HepG2 (cell line): Measurements from ENCODE around the gene WNT7A. TPM values are rescaled to one million over a fixed set of nuclear protein-coding genes. Genes with fewer than 3 reads are reported as not detected.

ENCODE experiments used
- ATAC-seq: fragments of 200-7000 bp; cut with Tn5 transposase; 3 replicates; pipeline ENCODE4 v1.9.1; 2020; ENCODE audit warnings: mild to moderate bottlenecking, moderate library complexity
- BruUV-seq: library from RNA; stranded (reverse); fragments of 400-500 nt; replicated peaks from 2 replicates; lab custom pipeline; 2021; lab: Mats Ljungman, UMichigan
- CTCF ChIA-PET: fragments of 300-600 bp; formaldehyde crosslinking; extraction: SDS; loops from one replicate; lab custom pipeline; 2021; ENCODE audit warnings: low total read pairs, inconsistent platforms, low intra/inter-chr PET ratio; lab: Yijun Ruan, JAX
- POLR2A ChIA-PET: fragments of 350-600 bp; sonication (Branson Sonifier 250); formaldehyde crosslinking; loops from one replicate; lab custom pipeline; 2020; ENCODE audit warnings: antibody characterized with exemption, inconsistent platforms; lab: Yijun Ruan, JAX
- DNase-seq: peaks from one replicate; pipeline ENCODE4 v3.0.0-alpha.2; 2015; ENCODE audit warnings: low spot score
- FAIRE-seq: peaks from 3 replicates; lab custom pipeline; 2011; peaks lifted over from hg19 to GRCh38; lab: Jason Lieb, UNC
- H2AFZ ChIP-seq: one replicate; pipeline ENCODE4 v1.6.1; 2011; ENCODE audit warnings: low read length, inconsistent platforms
- H3K27ac ChIP-seq: fragments of 300-600 bp; 3 replicates; pipeline ENCODE4 v1.8.0; 2011; ENCODE audit warnings: mixed run types, mild to moderate bottlenecking, mixed read lengths, low read length, inconsistent platforms; ENCODE audit not compliant: insufficient read depth; ENCODE audit errors: extremely low read length
- H3K27me3 ChIP-seq, 2 experiments: fragments of 200-600 bp in 1 of 2; 2 replicates in 1 of 2; 3 replicates in 1 of 2; pipeline versions ENCODE4 v1.6.0 to v1.8.0; 2011; ENCODE audit warnings: low read length in 2 of 2, mild to moderate bottlenecking in 2 of 2, moderate library complexity in 2 of 2, inconsistent platforms in 1 of 2; ENCODE audit not compliant: insufficient read depth in 2 of 2, control insufficient read depth in 1 of 2
- H3K36me3 ChIP-seq, 2 experiments: fragments of 200-600 bp in 1 of 2; replicated peaks in 1 of 2; 2 replicates in 1 of 2; 3 replicates in 1 of 2; pipeline versions ENCODE4 v1.5.1 to v1.8.0; 2011; ENCODE audit warnings: low read length in 2 of 2, inconsistent platforms in 1 of 2; ENCODE audit not compliant: insufficient read depth in 2 of 2, control insufficient read depth in 1 of 2
- H3K4me1 ChIP-seq: 2 replicates; pipeline ENCODE4 v1.5.1; 2012; ENCODE audit warnings: low read length, inconsistent platforms; ENCODE audit not compliant: insufficient read depth
- H3K4me2 ChIP-seq: 2 replicates; pipeline ENCODE4 v1.6.0; 2011; ENCODE audit warnings: low read depth, low read length, inconsistent platforms
- H3K4me3 ChIP-seq, 3 experiments: fragments of 200-600 bp in 1 of 3; sonication (generic), shearing (Covaris generic) in 1 of 3; replicated peaks in 1 of 3; 2 replicates each; pipeline ENCODE4 v1.5.1; 2011 to 2016; ENCODE audit warnings: low read length in 3 of 3, inconsistent platforms in 2 of 3, low read depth in 2 of 3, mild to moderate bottlenecking in 2 of 3, control low read depth in 1 of 3, mixed read lengths in 1 of 3; ENCODE audit not compliant: insufficient read depth in 1 of 3
- H3K79me2 ChIP-seq: one replicate; pipeline ENCODE4 v1.6.1; 2011; ENCODE audit warnings: low read length, inconsistent platforms; ENCODE audit not compliant: insufficient read depth
- H3K9ac ChIP-seq: 2 replicates; pipeline ENCODE4 v1.6.0; 2011; ENCODE audit warnings: mild to moderate bottlenecking, low read depth, low read length, inconsistent platforms; ENCODE audit not compliant: insufficient read depth
- H3K9me3 ChIP-seq: 2 replicates; pipeline ENCODE4 v1.5.1; 2012; ENCODE audit warnings: mild to moderate bottlenecking, low read length
- H4K20me1 ChIP-seq: 2 replicates; pipeline ENCODE4 v1.6.0; 2011; ENCODE audit warnings: inconsistent platforms, mild to moderate bottlenecking, low read length, moderate library complexity; ENCODE audit not compliant: insufficient read depth
- ETV6 ChIP-seq: sonication (generic); formaldehyde crosslinking; conservative IDR thresholded peaks from 2 replicates; pipeline ENCODE4 v1.4.0; 2020; ENCODE audit warnings: missing genetic modification reagents
- THAP8 ChIP-seq: sonication (generic); formaldehyde crosslinking; IDR thresholded peaks from 2 replicates; pipeline ENCODE4 v1.5.1; 2020; ENCODE audit warnings: missing genetic modification reagents, mild to moderate bottlenecking, borderline replicate concordance
- ZNF30 ChIP-seq: sonication (generic); formaldehyde crosslinking; IDR thresholded peaks from 2 replicates; pipeline ENCODE4 v1.5.0; 2020; ENCODE audit warnings: mild to moderate bottlenecking, missing genetic modification reagents
- ZNF567 ChIP-seq: sonication (generic); formaldehyde crosslinking; IDR thresholded peaks from 2 replicates; pipeline ENCODE4 v1.8.1; 2023; ENCODE audit warnings: mild to moderate bottlenecking, missing genetic modification reagents, borderline replicate concordance
- ZNF598 ChIP-seq: sonication (generic); formaldehyde crosslinking; IDR thresholded peaks from 2 replicates; pipeline ENCODE4 v1.5.1; 2020; ENCODE audit warnings: mild to moderate bottlenecking, missing genetic modification reagents, borderline replicate concordance
- ZNF629 ChIP-seq: sonication (generic); formaldehyde crosslinking; conservative IDR thresholded peaks from 2 replicates; pipeline ENCODE4 v1.5.0; 2020; ENCODE audit warnings: missing genetic modification reagents
- ZSCAN30 ChIP-seq: sonication (generic); formaldehyde crosslinking; IDR thresholded peaks from 2 replicates; pipeline ENCODE4 v1.5.0; 2020; ENCODE audit warnings: mild to moderate bottlenecking, missing genetic modification reagents
- WGBS: methylation state at CpG from one replicate; pipeline ENCODE4 v1.1.6; 2017; ENCODE audit warnings: low lambda C conversion rate; 5-methylcytosine and 5-hydroxymethylcytosine counted together
- in situ Hi-C: cut with HindIII; loops from 2 replicates; pipeline ENCODE4 v1.10.0; 2017; ENCODE audit warnings: low pct_unique_long_range_greater_than_20kb; ENCODE audit not compliant: extremely low pct_ligation_motif_present
- intact Hi-C: fragments of 100-400 bp; cut with micrococcal nuclease; formaldehyde crosslinking; loops from one replicate; pipeline ENCODE4 v1.10.0; 2022; ENCODE audit not compliant: unreplicated experiment
- polyA plus RNA-seq, 8 experiments: library from polyadenylated mRNA; depleted of rRNA in 3 of 8; stranded (reverse) in 7 of 8; unstranded in 1 of 8; fragments of >200 nt; fragmentation: Illumina TruSeq in 4 of 8; extraction: Trizol in 4 of 8; gene quantifications; 2 replicates each; pipeline versions ENCODE4 v1.2.1 to v1.2.3, GENCODE V29; 2011 to 2016; ENCODE audit warnings: low read depth in 4 of 8, missing spikeins in 1 of 8, mixed read lengths in 1 of 8; ENCODE audit not compliant: insufficient read depth in 1 of 8
- total RNA-seq, 5 experiments: library from RNA; depleted of rRNA; stranded (reverse); fragments of >200 nt; fragmentation: Illumina TruSeq; extraction: Trizol; gene quantifications; 2 replicates each; pipeline ENCODE4 v1.2.3, GENCODE V29; 2016; ENCODE audit warnings: low read depth in 1 of 5
- TF ChIP-seq, protein P1 (sequence below): IDR thresholded peaks from 2 replicates; pipeline ENCODE4 v1.4.0; 2020; ENCODE audit warnings: mild to moderate bottlenecking, missing genetic modification reagents
- TF ChIP-seq, protein P2 (sequence below): sonication (generic); formaldehyde crosslinking; IDR thresholded peaks from 2 replicates; pipeline ENCODE4 v1.5.0; 2020; ENCODE audit warnings: missing genetic modification reagents, mild to moderate bottlenecking, borderline replicate concordance
- TF ChIP-seq, protein P3 (sequence below): sonication (generic); formaldehyde crosslinking; IDR thresholded peaks from 2 replicates; pipeline ENCODE4 v1.4.0; 2020; ENCODE audit warnings: low read depth, mild to moderate bottlenecking, missing genetic modification reagents

WNT7A gene
- total and polyA plus RNA-seq, 2 of the 13 experiments (the other 11 are each of a cell fraction or from before 2014, with no cell fraction given): not detected

- 0% methylated on average over 3 of the region's 4 CpGs for WGBS
- Histone ChIP-seq H4K20me1 (no peaks in the 10 kb centered on the region), H3K79me2 (no peaks in the 10 kb centered on the region), H3K27ac (no peak overlapping the region), H3K4me3 (no peak overlapping the region), H3K9ac (no peak overlapping the region), H3K4me1 (no peaks in the 10 kb centered on the region), H3K4me2 (no peak overlapping the region), H3K36me3 (no peaks in the 10 kb centered on the region), H3K9me3 (no peaks in the 10 kb centered on the region), H3K27me3 (peaks cover under 1 to 1% of the 10 kb centered on the region in 2 experiments; a peak in 1 of 5 replicates), H2AFZ (no peak overlapping the region)
- CTCF ChIA-PET: no interaction called here
- ATAC-seq (no peak), DNase-seq (no peak), FAIRE-seq (no peak)
- no TSS peak for BruUV-seq
- TF ChIP-seq ZNF30 (CRISPR knock-in tag): no peak
- TF ChIP-seq, protein P1, sequence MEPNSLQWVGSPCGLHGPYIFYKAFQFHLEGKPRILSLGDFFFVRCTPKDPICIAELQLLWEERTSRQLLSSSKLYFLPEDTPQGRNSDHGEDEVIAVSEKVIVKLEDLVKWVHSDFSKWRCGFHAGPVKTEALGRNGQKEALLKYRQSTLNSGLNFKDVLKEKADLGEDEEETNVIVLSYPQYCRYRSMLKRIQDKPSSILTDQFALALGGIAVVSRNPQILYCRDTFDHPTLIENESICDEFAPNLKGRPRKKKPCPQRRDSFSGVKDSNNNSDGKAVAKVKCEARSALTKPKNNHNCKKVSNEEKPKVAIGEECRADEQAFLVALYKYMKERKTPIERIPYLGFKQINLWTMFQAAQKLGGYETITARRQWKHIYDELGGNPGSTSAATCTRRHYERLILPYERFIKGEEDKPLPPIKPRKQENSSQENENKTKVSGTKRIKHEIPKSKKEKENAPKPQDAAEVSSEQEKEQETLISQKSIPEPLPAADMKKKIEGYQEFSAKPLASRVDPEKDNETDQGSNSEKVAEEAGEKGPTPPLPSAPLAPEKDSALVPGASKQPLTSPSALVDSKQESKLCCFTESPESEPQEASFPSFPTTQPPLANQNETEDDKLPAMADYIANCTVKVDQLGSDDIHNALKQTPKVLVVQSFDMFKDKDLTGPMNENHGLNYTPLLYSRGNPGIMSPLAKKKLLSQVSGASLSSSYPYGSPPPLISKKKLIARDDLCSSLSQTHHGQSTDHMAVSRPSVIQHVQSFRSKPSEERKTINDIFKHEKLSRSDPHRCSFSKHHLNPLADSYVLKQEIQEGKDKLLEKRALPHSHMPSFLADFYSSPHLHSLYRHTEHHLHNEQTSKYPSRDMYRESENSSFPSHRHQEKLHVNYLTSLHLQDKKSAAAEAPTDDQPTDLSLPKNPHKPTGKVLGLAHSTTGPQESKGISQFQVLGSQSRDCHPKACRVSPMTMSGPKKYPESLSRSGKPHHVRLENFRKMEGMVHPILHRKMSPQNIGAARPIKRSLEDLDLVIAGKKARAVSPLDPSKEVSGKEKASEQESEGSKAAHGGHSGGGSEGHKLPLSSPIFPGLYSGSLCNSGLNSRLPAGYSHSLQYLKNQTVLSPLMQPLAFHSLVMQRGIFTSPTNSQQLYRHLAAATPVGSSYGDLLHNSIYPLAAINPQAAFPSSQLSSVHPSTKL: no peak
- no peak for TF ChIP-seq ZNF598 (CRISPR knock-in tag)
- TF ChIP-seq, protein P2, sequence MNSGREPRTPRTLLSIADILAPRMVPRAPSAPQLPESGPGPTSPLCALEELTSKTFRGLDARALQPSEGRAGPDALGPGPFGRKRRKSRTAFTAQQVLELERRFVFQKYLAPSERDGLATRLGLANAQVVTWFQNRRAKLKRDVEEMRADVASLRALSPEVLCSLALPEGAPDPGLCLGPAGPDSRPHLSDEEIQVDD (CRISPR knock-in tag): no peak
- no peak for TF ChIP-seq ZSCAN30 (CRISPR knock-in tag)
- no peak for TF ChIP-seq ZNF567 (CRISPR knock-in tag)
- TF ChIP-seq THAP8: no peak
- TF ChIP-seq, protein P3, sequence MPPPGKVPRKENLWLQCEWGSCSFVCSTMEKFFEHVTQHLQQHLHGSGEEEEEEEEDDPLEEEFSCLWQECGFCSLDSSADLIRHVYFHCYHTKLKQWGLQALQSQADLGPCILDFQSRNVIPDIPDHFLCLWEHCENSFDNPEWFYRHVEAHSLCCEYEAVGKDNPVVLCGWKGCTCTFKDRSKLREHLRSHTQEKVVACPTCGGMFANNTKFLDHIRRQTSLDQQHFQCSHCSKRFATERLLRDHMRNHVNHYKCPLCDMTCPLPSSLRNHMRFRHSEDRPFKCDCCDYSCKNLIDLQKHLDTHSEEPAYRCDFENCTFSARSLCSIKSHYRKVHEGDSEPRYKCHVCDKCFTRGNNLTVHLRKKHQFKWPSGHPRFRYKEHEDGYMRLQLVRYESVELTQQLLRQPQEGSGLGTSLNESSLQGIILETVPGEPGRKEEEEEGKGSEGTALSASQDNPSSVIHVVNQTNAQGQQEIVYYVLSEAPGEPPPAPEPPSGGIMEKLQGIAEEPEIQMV: no peak
- no peak for TF ChIP-seq ETV6
- no peak for TF ChIP-seq ZNF629 (CRISPR knock-in tag)
- POLR2A ChIA-PET: no interaction called here
- in situ Hi-C loops: no loop called here
- intact Hi-C loops: no loop called here
Observed at GRCh38 chr3:13886593-13887129, 6.8 kb upstream of the WNT7A start.
